ENCODE data around the gene PPDPF. TPM values are rescaled to one million over a fixed set of nuclear protein-coding genes. Genes with fewer than 3 reads are reported as not detected.

PPDPF gene
- total RNA-seq, 1 experiment from 2014 or later = 245 TPM

GRCh38 chr20:63541371-63541770 is 20.8 kb downstream of the PPDPF start:
- H4K20me1 ChIP-seq (ENCODE audit: low read length) = no peaks in the 10 kb centered on the region
- TF ChIP-seq, protein P1, sequence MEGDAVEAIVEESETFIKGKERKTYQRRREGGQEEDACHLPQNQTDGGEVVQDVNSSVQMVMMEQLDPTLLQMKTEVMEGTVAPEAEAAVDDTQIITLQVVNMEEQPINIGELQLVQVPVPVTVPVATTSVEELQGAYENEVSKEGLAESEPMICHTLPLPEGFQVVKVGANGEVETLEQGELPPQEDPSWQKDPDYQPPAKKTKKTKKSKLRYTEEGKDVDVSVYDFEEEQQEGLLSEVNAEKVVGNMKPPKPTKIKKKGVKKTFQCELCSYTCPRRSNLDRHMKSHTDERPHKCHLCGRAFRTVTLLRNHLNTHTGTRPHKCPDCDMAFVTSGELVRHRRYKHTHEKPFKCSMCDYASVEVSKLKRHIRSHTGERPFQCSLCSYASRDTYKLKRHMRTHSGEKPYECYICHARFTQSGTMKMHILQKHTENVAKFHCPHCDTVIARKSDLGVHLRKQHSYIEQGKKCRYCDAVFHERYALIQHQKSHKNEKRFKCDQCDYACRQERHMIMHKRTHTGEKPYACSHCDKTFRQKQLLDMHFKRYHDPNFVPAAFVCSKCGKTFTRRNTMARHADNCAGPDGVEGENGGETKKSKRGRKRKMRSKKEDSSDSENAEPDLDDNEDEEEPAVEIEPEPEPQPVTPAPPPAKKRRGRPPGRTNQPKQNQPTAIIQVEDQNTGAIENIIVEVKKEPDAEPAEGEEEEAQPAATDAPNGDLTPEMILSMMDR (conservative IDR thresholded peaks at IDR 0.05; ENCODE audit: low read depth, low read length) = no peak
- no peak for TF ChIP-seq EZH2phosphoT487 (IDR thresholded peaks at IDR 0.05; ENCODE audit: borderline replicate concordance, low read length)
- TF ChIP-seq EZH2 (IDR thresholded peaks at IDR 0.05; ENCODE audit: low read length, unreplicated experiment) = no peak
- no peaks in the 10 kb centered on the region for H3F3A ChIP-seq (ENCODE audit: low read length, unreplicated experiment)
- no peaks in the 10 kb centered on the region for H3K27me3 ChIP-seq (ENCODE audit: low read length)
- H3K4me3 ChIP-seq (ENCODE audit: low read length) = no peak overlapping the region
- no peaks in the 10 kb centered on the region for H3K9me2 ChIP-seq (replicated peaks; ENCODE audit: low read length)
- H3K4me1 ChIP-seq (ENCODE audit: insufficient read depth, low read length) = peaks cover 51% of the 10 kb centered on the region
- H3K79me2 ChIP-seq (ENCODE audit: low read length) = peaks cover 7% of the 10 kb centered on the region
- H3K36me3 ChIP-seq (ENCODE audit: low read depth, low read length) = no peaks in the 10 kb centered on the region
- DNase-seq (no peak), ATAC-seq (no peak)
- ChIA-PET CTCF (no interaction called here), POLR2A (ENCODE audit: unreplicated experiment) (no interaction called here)
- H3K4me2 ChIP-seq (ENCODE audit: low read length) = no peak overlapping the region
- BruUV-seq (replicated peaks) = no TSS peak
- no peak overlapping the region for H3K27ac ChIP-seq (ENCODE audit: low read length)
- H2AFZ ChIP-seq (ENCODE audit: low read length) = no peak overlapping the region
- H3K9ac ChIP-seq (ENCODE audit: low read length) = no peak overlapping the region
- intact Hi-C loops (cut with micrococcal nuclease) = no loop called here
- no peaks in the 10 kb centered on the region for H3K9me3 ChIP-seq (ENCODE audit: low read length)

DNA sequence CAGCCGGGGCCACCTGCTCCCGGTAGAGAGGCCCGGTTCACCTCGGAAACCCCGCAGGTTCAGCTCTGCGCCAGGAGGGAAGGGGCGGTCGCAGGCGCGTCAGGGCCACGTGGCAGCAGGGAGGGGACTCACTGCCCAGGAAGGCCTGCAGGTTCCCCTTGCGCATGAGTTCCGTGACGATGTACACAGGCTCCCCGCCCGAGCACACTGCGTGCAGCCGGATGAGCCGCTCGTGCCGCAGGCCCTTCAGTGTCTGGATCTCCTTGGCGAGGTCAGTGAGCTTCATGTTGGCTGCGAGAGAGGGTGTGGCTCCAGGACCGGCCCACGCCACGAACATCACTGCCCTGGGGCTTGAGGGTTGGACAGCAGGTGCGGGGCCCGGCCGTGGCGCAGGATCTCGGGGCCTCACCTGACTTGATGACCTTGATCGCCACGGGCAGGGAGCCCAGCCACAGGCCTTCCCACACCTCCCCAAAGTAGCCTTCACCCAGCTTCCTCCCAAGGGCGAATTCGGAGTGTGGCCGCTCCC is 21.5 kb downstream of the PPDPF start:
- DNase-seq = no peak
- TF ChIP-seq, protein P1 (conservative IDR thresholded peaks at IDR 0.05; ENCODE audit: low read depth, low read length) = no peak
- TF ChIP-seq EZH2phosphoT487 (IDR thresholded peaks at IDR 0.05; ENCODE audit: borderline replicate concordance, low read length) (no peak), EZH2 (IDR thresholded peaks at IDR 0.05; ENCODE audit: low read length, unreplicated experiment) (no peak)
- intact Hi-C loops (cut with micrococcal nuclease) = no loop called here
- peaks cover 44% of the 10 kb centered on the region for H3K4me1 ChIP-seq (ENCODE audit: insufficient read depth, low read length)
- CTCF ChIA-PET = no interaction called here
- no peaks in the 10 kb centered on the region for H3K9me3 ChIP-seq (ENCODE audit: low read length)
- H3K9me2 ChIP-seq (replicated peaks; ENCODE audit: low read length) = no peaks in the 10 kb centered on the region
- H3K27me3 ChIP-seq (ENCODE audit: low read length) = no peaks in the 10 kb centered on the region
- H3K36me3 ChIP-seq (ENCODE audit: low read depth, low read length) = no peaks in the 10 kb centered on the region
- H3K4me2 ChIP-seq (ENCODE audit: low read length) = no peak overlapping the region
- no peak overlapping the region for H2AFZ ChIP-seq (ENCODE audit: low read length)
- no peaks in the 10 kb centered on the region for H4K20me1 ChIP-seq (ENCODE audit: low read length)
- H3K79me2 ChIP-seq (ENCODE audit: low read length) = peaks cover under 1% of the 10 kb centered on the region; the same call in 1 of the 2 replicates
- H3K4me3 ChIP-seq (ENCODE audit: low read length) = no peak overlapping the region
- no peaks in the 10 kb centered on the region for H3F3A ChIP-seq (ENCODE audit: low read length, unreplicated experiment)
- no peak for ATAC-seq
- H3K9ac ChIP-seq (ENCODE audit: low read length) = no peak overlapping the region
- POLR2A ChIA-PET (ENCODE audit: unreplicated experiment) = interaction anchor here (0.7 kb wide), 1 partner anchor 25 kb away, joined by 3 read pairs; no protein-coding TSS in a partner anchor
- no peak overlapping the region for H3K27ac ChIP-seq (ENCODE audit: low read length)
- BruUV-seq (replicated peaks) = no TSS peak

GRCh38 chr20:63542696-63543095 is 22.1 kb downstream of the PPDPF start:
- Histone ChIP-seq H3K4me1 (ENCODE audit: insufficient read depth, low read length) (peaks cover 41% of the 10 kb centered on the region), H3K4me3 (ENCODE audit: low read length) (no peak overlapping the region), H3K27ac (ENCODE audit: low read length) (no peak overlapping the region), H3K27me3 (ENCODE audit: low read length) (no peaks in the 10 kb centered on the region), H3F3A (ENCODE audit: low read length, unreplicated experiment) (no peaks in the 10 kb centered on the region), H4K20me1 (ENCODE audit: low read length) (no peaks in the 10 kb centered on the region), H3K36me3 (ENCODE audit: low read depth, low read length) (no peaks in the 10 kb centered on the region), H2AFZ (ENCODE audit: low read length) (no peak overlapping the region), H3K9me2 (replicated peaks; ENCODE audit: low read length) (no peaks in the 10 kb centered on the region), H3K79me2 (ENCODE audit: low read length) (no peaks in the 10 kb centered on the region), H3K9ac (ENCODE audit: low read length) (no peak overlapping the region), H3K4me2 (ENCODE audit: low read length) (no peak overlapping the region), H3K9me3 (ENCODE audit: low read length) (no peaks in the 10 kb centered on the region)
- no peak for DNase-seq
- intact Hi-C loops (cut with micrococcal nuclease) = no loop called here
- ChIA-PET CTCF (no interaction called here), POLR2A (ENCODE audit: unreplicated experiment) (interaction anchor here (0.7 kb wide), 1 partner anchor 26 kb away, joined by 3 read pairs; no protein-coding TSS in a partner anchor)
- BruUV-seq (replicated peaks) = no TSS peak
- ATAC-seq = no peak
- TF ChIP-seq EZH2phosphoT487 (IDR thresholded peaks at IDR 0.05; ENCODE audit: borderline replicate concordance, low read length) (no peak), EZH2 (IDR thresholded peaks at IDR 0.05; ENCODE audit: low read length, unreplicated experiment) (no peak)
- TF ChIP-seq, protein P1 (conservative IDR thresholded peaks at IDR 0.05; ENCODE audit: low read depth, low read length) = no peak
